Measurements from ENCODE around the gene ARCN1.
"Not testable (repeated sequence)": the region's sequence is repeated elsewhere in the genome, so short reads cannot be mapped to it uniquely, and the experiment has no call there.

The ARCN1 gene

DNA sequence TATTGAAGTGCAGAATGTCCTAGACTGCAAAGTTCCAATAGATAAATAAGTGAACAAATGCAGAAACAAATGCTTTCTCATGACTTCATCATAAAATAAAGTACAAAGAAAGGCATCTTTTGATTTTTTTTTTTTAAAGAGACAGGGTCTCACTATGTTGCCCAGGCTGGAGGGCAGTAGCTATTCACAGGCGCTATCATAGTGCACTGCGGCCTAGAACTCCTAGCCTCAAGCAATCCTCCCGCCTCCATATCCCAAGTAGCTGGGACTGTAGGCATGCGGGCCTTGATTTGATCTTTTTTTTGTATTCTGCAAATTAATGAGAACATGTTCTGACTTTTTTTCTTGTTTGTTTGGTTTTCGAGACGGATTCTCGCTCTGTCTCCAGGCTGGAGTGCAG lies 2.4 kb downstream of the ARCN1 start:
- no peak for DNase-seq (ENCODE audit: low spot score in 2 of 2)
- Mint-ChIP-seq H3K36me3 (peaks cover 73% of the 10 kb centered on the region), H3K4me3 (peak overlapping the region; percentile 49), H3K4me1 (peaks cover 52% of the 10 kb centered on the region), H3K9me3 (no peaks in the 10 kb centered on the region), H3K27ac (no peak overlapping the region)
- ATAC-seq, result no peak

DNA sequence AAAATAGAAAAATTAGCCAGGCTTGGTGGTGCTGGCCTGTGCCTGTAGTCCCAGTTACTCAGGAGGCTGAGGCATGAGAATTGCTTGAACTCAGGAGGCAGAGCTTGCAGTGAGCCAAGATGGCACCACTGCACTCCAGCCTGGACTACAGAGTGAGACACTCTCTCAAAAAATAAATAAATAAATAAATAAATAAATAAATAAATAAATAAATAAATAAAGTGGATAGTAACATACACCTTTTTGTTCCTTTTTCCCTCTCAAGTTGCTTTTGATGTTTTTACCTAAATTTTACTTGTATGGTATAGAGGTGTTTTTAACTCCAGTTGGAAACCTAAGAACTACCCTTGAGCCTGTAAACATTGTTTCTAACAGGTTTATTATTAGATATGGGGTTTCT lies 5.8 kb downstream of the ARCN1 start:
- Mint-ChIP-seq H3K4me1 (peaks cover 40% of the 10 kb centered on the region), H3K36me3 (peaks cover 86% of the 10 kb centered on the region)
- not testable (repeated sequence) for H3K4me3 Mint-ChIP-seq; ATAC-seq; H3K27ac Mint-ChIP-seq; DNase-seq (ENCODE audit: low spot score in 2 of 2); H3K9me3 Mint-ChIP-seq

DNA sequence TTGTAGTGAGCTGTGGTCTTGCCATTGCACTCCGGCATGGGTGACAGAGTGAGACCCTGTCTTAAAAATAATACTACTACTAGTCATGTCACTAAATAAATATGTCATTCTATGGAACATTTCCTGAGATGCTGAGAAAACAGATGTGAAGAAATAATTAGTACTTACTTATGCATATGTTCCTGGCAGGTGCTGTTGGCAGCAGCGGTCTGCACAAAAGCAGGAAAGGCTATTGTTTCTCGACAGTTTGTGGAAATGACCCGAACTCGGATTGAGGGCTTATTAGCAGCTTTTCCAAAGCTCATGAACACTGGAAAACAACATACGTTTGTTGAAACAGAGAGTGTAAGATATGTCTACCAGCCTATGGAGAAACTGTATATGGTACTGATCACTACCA lies 8.8 kb downstream of the ARCN1 start:
- H3K4me1 Mint-ChIP-seq, result peaks cover 16% of the 10 kb centered on the region
- H3K36me3 Mint-ChIP-seq, result peaks cover 88% of the 10 kb centered on the region
- H3K27ac Mint-ChIP-seq, result no peak overlapping the region
- ATAC-seq (no peak), DNase-seq (ENCODE audit: low spot score in 2 of 2) (no peak)
- no peak overlapping the region for H3K4me3 Mint-ChIP-seq
- no peaks in the 10 kb centered on the region for H3K9me3 Mint-ChIP-seq

DNA sequence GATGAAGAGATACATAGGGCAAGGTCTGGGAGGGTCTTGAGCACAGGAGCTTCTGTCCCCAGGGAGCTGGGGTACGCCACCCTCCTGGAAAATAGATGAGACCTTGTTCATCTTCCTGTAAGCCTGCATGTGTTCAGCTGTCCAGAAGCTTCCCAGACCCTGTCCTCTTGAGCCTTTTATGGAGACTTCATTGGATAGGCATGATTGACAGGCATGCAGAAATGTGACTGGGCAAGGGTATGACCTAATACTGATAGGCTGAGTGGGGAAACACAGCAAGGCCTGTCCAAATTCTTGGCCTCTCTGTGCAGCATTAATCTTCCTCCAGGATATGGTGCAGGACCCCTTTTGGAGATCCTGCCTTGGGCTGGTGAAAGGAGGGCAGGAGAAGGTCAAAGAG lies 15.7 kb downstream of the ARCN1 start:
- no peak overlapping the region for H3K4me3 Mint-ChIP-seq
- DNase-seq (ENCODE audit: low spot score in 2 of 2) (no peak), ATAC-seq (no peak)
- H3K27ac Mint-ChIP-seq, result no peak overlapping the region
- peaks cover 100% of the 10 kb centered on the region for H3K36me3 Mint-ChIP-seq
- no peaks in the 10 kb centered on the region for H3K9me3 Mint-ChIP-seq
- H3K4me1 Mint-ChIP-seq, result no peaks in the 10 kb centered on the region

DNA sequence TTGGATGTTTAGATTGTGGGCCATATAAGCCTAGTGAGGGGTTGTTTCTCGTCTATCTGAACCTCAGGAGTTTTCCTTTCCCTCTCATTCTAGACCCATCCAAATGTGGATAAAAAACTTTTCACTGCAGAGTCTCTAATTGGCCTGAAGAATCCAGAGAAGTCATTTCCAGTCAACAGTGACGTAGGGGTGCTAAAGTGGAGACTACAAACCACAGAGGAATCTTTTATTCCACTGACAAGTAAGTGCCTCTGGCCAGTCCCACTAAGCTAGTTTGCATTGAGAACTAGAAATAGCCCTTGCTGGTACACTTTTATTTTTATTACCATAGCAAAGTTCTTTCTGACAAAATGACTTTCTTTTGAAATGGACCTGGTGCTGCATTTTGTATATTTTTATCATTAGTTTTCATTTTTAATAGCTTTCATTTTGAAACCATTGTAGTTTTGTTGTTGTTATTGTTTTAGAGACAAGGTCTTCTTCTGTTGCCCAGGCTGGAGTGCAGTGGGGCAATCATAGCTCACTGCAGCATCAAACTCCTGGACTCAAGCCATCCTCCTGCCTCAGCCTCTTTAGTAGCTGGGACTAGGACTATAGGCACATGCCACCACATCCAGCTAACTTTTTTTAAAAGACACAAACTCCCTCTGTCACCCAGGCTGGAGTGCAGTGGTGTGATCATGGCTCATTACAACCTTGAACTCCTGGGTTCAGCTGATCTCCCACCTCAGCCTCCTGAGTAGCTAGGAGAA lies 20.6 kb downstream of the ARCN1 start:
- Mint-ChIP-seq H3K4me3 (no peak overlapping the region), H3K4me1 (no peaks in the 10 kb centered on the region), H3K36me3 (peaks cover 100% of the 10 kb centered on the region), H3K9me3 (no peaks in the 10 kb centered on the region), H3K27ac (no peak overlapping the region)
- no peak for DNase-seq (ENCODE audit: low spot score in 2 of 2)
- ATAC-seq, result no peak

DNA sequence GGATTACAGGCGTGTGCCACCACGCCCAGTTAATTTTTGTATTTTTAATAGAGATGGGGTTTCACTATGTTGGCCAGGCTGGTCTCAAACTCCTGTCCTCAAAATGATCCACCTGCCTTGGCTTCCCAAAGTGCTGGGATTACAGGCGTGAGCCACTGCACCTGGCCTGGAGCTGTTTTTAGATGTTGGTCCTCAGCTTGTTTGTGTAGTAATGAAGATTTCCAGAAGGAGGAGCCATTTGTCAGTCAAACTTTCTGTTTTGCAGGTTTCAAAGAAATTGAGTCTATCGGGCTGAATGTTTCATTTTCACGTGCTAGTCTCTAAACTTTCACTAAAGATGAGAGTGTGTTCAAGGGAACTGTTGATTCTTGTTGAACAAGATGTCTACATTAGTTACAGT lies 22.8 kb downstream of the ARCN1 start:
- H3K36me3 Mint-ChIP-seq, result peaks cover 100% of the 10 kb centered on the region

DNA sequence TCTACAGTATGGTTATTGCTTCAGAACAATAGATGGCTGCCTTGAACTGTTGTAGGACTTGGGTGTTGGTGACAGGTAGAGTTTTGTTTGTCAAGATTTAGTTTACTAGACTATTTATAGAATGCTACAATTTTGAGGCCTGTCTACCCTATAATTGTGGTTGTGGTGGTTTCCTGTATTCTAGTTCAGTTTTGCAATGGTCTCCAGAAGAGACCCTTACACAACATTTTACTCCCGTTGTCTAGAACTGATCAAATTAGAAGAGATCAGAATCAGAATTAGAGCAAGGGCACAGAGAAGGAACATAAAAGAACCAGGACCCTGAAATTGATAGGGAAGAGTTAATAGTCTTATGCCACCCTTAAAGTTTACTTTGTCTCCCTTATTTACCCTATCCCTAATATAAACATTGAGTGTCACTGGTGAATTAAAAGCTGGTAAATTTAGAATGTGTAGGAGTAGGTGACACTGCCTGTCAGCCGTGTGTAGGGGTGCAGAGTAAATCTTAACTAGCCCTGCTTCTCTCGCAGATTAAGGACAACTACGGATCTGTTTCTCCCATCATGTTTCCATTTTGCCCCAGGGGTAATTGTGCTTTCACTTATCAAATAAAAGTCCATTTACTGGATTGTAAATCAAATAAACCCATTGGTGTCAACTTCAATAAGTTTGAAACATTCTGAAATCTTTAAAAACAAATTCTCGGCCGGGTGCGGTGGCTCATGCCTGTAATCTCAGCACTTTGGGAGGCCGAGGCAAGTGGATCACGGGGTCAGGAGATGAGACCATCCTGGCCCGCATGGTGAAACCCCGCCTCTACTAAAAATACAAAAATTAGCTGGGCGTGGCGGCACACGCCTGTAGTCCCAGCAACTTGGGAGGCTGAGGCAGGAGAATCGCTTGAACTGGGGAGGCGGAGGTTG lies 24.3 kb downstream of the ARCN1 start:
- Mint-ChIP-seq H3K9me3 (no peaks in the 10 kb centered on the region), H3K27ac (no peak overlapping the region), H3K36me3 (peaks cover 100% of the 10 kb centered on the region), H3K4me1 (no peaks in the 10 kb centered on the region), H3K4me3 (no peak overlapping the region)
- DNase-seq (ENCODE audit: low spot score in 2 of 2) (no peak), ATAC-seq (no peak)

More for the DNA sequence above, 22.8 kb downstream of the ARCN1 start:
- not testable (repeated sequence) for H3K27ac Mint-ChIP-seq; H3K9me3 Mint-ChIP-seq; H3K4me3 Mint-ChIP-seq; H3K4me1 Mint-ChIP-seq; DNase-seq (ENCODE audit: low spot score in 2 of 2)
- peak; percentile 34 for ATAC-seq

DNA sequence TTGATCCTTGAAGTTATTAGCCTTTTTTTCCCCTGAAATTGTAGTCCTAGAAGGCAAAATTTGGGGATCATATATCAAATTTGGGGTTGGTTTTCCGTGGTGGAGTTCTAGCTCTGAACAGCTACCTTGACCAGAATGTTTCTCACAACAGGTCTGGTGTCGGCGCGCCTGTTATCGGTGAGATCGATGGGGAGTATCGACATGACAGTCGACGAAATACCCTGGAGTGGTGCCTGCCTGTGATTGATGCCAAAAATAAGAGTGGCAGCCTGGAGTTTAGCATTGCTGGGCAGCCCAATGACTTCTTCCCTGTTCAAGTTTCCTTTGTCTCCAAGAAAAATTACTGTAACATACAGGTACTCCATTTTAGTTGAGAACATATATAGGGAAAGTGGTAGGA lies 25.3 kb downstream of the ARCN1 start:
- H3K36me3 Mint-ChIP-seq, result peaks cover 100% of the 10 kb centered on the region
- no peaks in the 10 kb centered on the region for H3K9me3 Mint-ChIP-seq
- no peak overlapping the region for H3K4me3 Mint-ChIP-seq
- ATAC-seq (no peak), DNase-seq (ENCODE audit: low spot score in 2 of 2) (no peak)
- H3K27ac Mint-ChIP-seq, result no peak overlapping the region
- H3K4me1 Mint-ChIP-seq, result no peaks in the 10 kb centered on the region

DNA sequence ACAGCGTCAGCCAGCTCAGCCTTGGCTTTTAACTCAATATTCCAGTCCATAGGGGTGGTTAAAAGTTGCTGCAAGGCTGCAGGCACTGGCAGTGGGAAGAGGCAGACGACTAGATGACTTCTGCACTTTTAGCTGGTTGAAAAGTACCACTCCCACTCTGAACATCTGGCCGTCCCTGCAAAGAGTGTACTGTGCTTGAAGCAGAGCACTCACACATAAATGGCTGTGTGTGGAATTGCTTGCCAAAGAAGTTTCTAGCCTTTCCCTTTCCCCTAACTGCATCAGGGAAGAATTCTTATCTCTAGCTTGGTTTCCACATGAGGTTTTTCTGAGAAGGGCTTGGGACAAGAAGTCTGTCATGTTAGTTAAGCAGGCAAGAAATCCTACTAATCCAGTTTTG lies 30.1 kb downstream of the ARCN1 start:
- Mint-ChIP-seq H3K4me3 (no peak overlapping the region), H3K9me3 (no peaks in the 10 kb centered on the region), H3K4me1 (peaks cover 6% of the 10 kb centered on the region), H3K27ac (no peak overlapping the region), H3K36me3 (peaks cover 61% of the 10 kb centered on the region)
- DNase-seq (ENCODE audit: low spot score in 2 of 2) (no peak), ATAC-seq (no peak)

DNA sequence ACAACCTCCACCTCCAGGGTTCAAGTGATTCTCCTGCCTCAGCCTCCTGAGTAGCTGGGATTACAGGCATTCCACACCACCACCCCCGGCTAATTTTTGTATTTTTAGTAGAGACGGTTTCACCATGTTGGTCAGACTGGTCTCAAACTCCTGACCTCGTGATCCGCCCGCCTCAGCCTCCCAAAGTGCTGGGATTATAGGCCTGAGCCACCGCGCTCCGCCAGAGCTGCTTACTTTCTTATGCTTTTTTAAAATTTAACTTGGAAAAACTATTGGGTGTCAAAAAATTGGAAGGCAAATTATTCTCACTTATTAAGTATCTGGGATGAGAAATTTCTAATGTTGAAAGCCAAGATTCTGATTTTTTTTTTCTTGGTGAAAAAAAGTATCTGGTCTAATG lies 31.5 kb downstream of the ARCN1 start:
- not testable (repeated sequence) for H3K9me3 Mint-ChIP-seq; H3K4me1 Mint-ChIP-seq; ATAC-seq; H3K4me3 Mint-ChIP-seq; DNase-seq (ENCODE audit: low spot score in 2 of 2)
- Mint-ChIP-seq H3K36me3 (peaks cover 51% of the 10 kb centered on the region), H3K27ac (peak overlapping the region; percentile 39)

DNA sequence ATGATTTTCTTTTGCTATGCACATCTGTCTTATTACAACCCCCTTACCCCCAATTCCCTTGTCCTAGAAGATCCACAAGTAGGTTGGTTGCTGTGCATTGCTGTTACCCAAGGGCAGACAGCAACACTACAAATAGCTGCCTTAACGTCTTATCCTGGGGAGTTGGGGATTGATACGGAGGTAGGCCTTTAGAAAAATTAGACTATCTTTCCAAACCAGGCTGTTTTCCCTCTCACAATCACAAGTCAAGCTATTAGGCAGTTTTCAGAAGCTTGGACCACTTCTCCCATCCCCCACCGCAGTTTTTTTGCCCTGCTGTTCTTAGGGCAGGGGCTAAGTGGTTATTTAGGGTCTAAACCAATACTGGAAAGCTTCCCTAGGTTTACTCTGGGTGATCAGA lies 32.4 kb downstream of the ARCN1 start:
- no peaks in the 10 kb centered on the region for H3K9me3 Mint-ChIP-seq
- DNase-seq (ENCODE audit: low spot score in 2 of 2), result no peak
- ATAC-seq, result no peak
- peak overlapping the region; percentile 39 for H3K27ac Mint-ChIP-seq
- H3K4me1 Mint-ChIP-seq, result peaks cover 19% of the 10 kb centered on the region
- H3K4me3 Mint-ChIP-seq, result no peak overlapping the region
- H3K36me3 Mint-ChIP-seq, result peaks cover 45% of the 10 kb centered on the region

DNA sequence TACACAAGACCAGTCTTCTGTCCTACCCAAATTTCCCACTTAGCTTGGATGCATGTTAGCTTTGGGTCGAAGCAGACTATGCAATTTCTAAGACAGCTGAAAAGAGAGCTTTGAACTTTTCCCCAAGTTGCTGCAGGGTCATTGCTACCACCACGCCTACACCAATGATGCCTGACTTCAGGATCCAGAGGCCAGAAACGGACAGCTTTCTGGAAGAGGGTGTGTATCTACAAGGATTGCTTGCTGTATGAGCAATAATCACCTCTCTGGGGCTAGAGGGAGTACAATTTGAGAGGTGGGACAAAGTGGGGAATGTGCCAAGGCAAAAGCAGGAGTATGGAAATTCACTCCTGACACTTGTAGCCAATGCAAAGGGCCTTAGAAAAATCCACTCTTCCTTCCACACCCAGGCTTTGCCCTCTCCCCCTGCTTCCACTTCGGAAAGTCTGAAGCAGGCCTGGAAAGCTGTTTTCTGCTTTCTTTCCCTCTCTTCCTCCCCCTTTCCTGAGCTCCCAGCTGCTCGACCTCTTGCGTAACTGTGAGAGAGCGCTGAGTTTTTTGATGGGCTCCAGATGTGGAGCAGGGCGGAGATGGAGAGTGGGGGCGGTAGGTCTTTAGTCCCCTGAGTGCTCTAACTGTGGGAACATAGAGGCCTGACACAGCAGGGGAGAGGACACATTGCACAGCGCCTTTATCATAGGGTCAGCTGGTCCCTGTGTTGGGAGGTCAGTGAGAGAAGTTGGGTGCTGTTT lies 33.1 kb downstream of the ARCN1 start:
- H3K4me3 Mint-ChIP-seq, result no peak overlapping the region
- no peaks in the 10 kb centered on the region for H3K9me3 Mint-ChIP-seq
- H3K4me1 Mint-ChIP-seq, result peaks cover 26% of the 10 kb centered on the region
- no peak overlapping the region for H3K27ac Mint-ChIP-seq
- no peak for DNase-seq (ENCODE audit: low spot score in 2 of 2)
- peaks cover 38% of the 10 kb centered on the region for H3K36me3 Mint-ChIP-seq
- no peak for ATAC-seq

DNA sequence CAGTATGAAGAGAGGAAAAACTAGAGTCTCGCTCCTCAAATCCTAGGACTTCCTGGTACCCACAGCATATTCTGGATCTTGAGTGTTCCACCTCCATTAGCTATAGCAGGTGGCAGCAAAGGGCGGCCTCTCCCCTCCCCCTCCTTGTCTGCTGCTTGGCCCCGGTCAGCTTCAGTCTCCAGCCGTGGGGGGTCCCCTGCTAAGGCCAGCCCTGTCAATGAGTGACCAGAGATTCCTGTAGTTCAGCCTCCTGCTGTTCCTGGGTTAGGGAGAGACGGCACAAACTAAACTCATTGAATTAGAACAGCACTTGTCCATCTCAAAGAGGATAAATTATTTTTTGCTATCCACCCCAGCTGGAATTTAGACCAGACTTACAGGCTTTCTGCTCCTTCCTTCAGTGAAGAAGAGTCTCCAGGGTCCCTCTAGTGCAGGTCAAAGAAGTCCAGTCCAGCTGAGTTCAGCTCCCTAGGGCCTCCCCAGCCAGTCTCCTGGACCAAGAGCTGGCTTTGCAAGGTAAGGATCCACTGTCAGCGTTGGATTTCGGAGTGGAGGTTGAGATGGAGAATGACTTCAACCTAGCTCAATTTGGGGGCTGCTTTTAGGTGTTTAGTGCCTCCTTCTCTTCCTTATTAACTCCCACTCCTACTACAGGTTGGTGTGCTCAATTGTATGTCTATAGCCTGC lies 34.1 kb downstream of the ARCN1 start:
- peaks cover 28% of the 10 kb centered on the region for H3K36me3 Mint-ChIP-seq
- no peaks in the 10 kb centered on the region for H3K9me3 Mint-ChIP-seq
- ATAC-seq (no peak), DNase-seq (ENCODE audit: low spot score in 2 of 2) (no peak)
- peaks cover 31% of the 10 kb centered on the region for H3K4me1 Mint-ChIP-seq
- peak overlapping the region; percentile 33 for H3K27ac Mint-ChIP-seq
- H3K4me3 Mint-ChIP-seq, result peak overlapping the region; percentile 77

DNA sequence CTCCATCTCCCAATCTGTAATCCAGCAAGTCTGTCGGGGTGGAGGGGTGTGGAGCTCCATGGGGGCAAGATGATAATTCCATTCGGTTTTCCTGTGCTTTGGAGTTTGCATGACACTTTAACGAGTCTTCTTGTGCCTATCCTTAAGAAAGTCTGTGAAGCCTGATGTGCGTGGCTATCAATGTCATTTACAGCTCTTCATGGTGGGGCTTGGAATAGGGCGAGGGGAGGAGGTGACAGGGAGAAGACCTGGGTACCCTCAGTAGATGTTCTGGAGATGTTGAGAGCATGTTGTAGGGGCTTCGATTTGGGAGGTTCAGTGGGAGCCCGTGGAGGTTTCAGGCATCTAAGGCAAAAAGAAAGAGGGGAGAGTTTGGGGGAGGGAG lies 34.6 kb downstream of the ARCN1 start:
- H3K27ac Mint-ChIP-seq, result peak overlapping the region; percentile 33
- peaks cover 33% of the 10 kb centered on the region for H3K4me1 Mint-ChIP-seq
- H3K4me3 Mint-ChIP-seq, result peak overlapping the region; percentile 77

More for the DNA sequence above, 34.6 kb downstream of the ARCN1 start:
- ATAC-seq (no peak), DNase-seq (ENCODE audit: low spot score in 2 of 2) (no peak)
- peaks cover 22% of the 10 kb centered on the region for H3K36me3 Mint-ChIP-seq
- no peaks in the 10 kb centered on the region for H3K9me3 Mint-ChIP-seq

All from stimulated activated effector memory CD8-positive, alpha-beta T cell treated with anti-CD3 and anti-CD28 coated beads, Interleukin-12 subunit alpha, Interleukin-12 subunit beta, amount 100 ng/mL, for 72 hours (primary cell).